NCI-H128 (cell line): ENCODE results near the gene OR7A5.
"Not testable (repeated sequence)": the region's sequence is repeated elsewhere in the genome, so short reads cannot be mapped to it uniquely, and the experiment has no call there.

Source experiments
- DNase-seq: peaks from one replicate; lab custom pipeline; 2025; ENCODE audit not compliant: unreplicated experiment; lab: John Stamatoyannopoulos, UW

The OR7A5 gene

DNA sequence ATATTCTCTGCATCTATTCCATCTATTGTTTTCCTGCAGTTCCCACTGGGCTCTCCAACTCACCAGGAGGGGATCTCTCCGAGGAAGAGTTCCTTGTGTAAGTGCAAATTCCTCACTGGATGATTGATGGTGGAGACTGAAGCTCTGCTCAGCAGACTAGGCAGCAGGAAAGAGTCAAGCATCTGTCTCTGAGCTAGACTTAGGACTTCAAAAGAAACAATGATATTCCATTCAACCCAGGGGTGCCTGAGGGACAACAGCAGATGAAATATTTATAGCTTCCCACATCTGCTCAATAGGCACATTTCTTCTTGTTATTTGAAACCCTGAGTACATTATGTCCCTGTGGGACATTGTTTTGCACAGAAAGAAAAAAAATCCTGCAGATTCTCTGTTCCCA, at the start of gene OR7A5, which contains the start of gene OR7C1:
TSS of gene OR7A5 (minus strand) at position 175 of the 400 bp plus-strand sequence. CDS start 6,944 bp downstream, outside the sequence.
TSS of gene OR7C1 (minus strand) at position 175 of the 400 bp plus-strand sequence. CDS start 35,049 bp downstream, outside the sequence.
- no peak for DNase-seq

DNA sequence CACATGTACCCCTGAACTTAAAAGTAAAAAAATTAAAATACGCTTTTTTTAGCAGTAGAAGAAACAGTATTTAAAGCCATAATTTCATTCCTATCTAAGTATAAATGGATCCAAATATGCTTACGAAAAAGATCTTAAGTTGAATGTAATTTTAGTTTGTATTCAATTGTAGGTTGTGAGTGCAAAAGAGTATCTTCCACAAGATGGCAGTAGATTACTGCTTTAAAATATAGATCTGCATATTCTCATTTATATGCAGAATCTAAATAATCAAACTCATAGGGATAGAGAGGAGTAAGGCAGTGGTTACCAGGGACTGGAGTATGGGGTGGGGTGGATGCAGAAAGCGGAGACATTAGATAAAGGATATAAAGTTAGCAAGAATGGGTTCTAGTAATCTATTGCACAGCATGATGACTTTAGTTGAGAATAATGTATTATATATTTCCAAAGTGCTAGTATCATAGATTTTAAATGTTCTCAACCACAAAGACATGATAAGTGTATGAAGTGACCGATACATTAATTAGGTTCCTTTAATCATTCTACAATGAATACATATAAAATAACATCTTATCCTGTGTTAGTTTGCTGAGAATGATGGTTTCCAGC, 36.7 kb upstream of the OR7A5 start:
- DNase-seq = no peak

- no peak for DNase-seq
Measured at GRCh38 chr19:14868497-14868896, 33.5 kb upstream of the OR7A5 start.

DNA sequence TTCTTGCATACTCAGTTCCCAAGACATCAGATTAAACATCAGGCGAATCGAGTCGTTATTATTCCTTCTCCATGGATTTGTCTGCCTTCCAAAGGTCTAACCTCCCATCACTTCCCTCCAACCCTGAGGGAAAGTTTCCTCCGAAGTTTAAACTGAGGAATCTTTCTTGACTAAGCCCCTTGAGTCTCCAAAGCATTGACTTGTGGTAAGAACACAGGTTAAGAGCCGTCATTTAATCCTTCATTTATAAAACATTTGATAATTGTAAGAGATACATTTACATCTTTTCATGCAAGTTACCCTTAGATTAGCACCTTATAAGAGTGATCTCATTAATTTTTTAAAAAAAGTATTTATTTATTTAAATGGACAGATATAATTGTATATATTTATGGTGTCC, 13.8 kb upstream of the OR7A5 start, which contains the start of gene OR7A10:
TSS of gene OR7A10 (minus strand) at position 101 of the 400 bp plus-strand sequence. CDS start 7,045 bp downstream, outside the sequence.
- DNase-seq = no peak

DNA sequence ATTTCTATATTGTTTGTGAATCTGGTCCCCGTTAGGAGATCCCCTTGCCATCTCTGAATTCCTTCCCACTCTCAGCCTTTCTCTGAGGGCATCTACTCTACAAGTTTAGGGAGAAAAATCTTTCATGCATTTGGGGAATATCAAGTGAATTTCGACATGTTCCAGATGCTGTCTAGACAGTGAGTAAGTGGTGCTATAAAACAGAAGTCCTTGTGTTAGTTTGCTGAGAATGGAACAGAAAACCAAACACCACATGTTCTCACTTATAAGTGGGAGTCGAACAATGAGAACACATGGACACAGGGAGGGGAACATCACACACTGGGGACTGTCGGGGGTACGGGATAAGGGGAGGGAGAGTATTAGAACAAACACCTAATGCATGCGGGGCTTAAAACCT, 8.6 kb upstream of the OR7A5 start:
- no peak for DNase-seq

GRCh38 chr19:14843169-14843568, 8.2 kb upstream of the OR7A5 start:
- DNase-seq = no peak

DNA sequence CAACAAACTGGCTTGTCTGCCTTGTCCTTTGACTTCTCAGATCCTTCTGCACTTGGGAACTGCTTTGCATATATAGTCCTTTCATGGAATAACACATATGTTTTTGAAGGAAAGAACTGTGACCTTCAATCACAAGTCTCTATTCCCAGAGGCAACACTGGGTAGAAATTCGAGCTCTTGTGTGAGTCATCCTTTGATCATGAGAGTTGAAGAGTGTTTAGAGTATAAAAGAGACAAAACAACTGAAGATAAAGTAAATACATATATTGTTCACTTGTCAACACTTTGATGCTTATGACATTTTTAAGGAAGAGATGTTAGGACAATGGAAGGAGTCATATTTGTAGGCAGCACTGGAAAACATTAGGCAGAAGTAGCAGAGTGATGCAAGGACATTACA, 5.2 kb upstream of the OR7A5 start:
- no peak for DNase-seq

DNA sequence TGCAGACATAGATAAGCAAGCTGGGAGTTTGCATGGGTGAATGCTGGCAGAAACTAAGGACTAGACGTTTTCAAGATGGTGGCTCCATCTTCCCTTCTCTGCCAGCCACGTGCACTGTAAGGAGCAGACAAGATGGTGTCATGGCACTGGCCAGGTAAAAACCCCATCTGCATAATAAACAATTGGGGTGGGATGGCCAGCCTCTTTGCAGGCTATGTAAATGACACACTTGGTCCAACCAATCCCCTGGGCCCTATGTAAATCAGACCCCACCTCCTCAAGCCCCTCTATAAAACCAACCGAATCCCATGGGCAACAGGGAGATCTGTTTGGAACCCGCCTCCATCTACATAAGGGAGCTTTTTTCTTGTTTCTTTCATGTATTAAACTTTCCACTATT, 2.4 kb upstream of the OR7A5 start:
- DNase-seq = no peak

DNA sequence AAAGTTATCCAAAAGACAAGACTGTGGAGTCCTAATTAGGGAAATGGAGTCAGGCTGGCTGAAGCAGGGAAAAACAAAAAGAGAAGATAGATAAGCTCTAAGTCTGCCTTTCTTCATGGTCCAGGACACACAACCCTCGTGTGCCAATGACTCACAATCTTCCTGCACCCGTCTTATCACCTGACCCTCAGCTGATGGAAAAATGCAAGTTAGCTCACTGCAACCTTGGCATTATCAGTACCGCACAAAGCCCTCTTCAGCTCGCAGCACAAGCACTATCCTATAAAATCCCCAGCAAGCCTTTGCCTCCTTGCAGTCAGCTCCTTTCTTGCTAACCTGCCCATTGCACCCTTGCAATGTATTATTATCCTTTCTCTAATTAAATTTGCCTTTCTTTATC, 4.3 kb downstream of the OR7A5 start:
- DNase-seq = no peak

- DNase-seq = no peak
Measured at GRCh38 chr19:14826006-14826405, 9.0 kb downstream of the OR7A5 start.

DNA sequence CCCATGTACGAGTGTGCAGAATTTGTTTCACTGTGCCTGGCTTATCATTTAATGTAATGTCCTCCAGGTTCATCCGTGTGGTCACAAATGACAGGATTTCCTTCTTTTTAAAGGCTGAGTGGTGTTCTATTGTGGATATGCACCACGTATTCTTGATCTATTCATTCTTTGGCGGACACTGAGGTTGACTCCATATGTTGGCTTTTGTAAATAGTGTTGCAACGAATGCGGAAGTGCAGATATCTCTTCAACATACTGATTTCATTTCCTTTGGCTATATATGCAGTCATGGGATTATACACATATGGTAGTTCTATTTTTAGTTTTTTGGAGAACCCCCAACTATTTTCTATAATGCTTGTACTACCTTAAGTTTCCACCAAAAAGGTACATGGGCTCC, 13.0 kb downstream of the OR7A5 start:
- no peak for DNase-seq

DNA sequence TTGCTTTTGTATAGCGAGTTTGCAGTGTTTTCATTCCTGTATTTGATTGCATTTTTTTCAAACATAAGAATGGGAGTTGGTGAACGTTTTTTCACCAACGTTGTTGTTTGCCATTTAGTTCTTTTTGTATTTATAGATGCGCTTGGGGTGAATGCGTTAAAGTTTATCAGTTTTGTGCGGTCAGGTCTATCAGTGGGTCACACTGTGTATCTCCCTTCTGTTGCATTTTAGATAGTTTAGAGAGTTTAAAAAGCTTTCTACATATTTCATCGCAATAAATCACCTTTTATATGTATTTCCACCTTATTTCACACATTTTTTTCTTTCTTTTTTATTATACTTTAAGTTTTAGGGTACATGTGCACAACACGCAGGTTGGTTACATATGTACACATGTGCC, 16.4 kb downstream of the OR7A5 start:
- no peak for DNase-seq

- no peak for DNase-seq
Measured at GRCh38 chr19:14817052-14817451, 17.9 kb downstream of the OR7A5 start.

DNA sequence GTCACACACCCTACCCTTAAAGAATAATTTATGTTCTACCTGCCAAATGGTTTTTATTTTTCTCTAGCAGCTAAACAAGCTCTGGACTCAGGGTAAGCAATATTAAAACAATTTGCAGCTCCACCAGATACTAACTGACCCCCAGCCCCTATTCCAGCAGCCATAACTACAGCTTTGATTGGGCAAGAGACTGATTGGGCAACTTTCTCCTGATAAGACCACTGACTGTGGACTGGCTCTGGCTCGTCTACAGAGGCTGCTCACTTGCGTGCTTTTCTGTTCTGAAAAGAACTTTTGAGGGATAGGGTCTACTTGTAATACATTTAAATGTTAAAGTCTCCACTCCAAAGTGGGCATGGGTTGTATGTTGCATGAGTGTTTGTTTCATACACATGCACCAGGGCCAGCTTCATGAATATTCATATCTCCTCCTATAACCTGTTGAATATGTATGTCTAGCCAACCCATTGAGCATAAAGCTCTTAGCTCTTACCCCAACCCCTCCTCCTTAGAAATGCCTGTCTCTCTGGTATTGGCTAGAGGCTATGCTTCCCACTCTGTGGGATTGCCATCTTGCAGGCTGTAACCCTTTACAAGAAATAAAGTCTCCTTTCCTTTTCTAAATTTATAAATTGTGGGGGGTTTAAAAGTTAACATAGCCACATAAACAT, 19.9 kb downstream of the OR7A5 start:
- no peak for DNase-seq

DNA sequence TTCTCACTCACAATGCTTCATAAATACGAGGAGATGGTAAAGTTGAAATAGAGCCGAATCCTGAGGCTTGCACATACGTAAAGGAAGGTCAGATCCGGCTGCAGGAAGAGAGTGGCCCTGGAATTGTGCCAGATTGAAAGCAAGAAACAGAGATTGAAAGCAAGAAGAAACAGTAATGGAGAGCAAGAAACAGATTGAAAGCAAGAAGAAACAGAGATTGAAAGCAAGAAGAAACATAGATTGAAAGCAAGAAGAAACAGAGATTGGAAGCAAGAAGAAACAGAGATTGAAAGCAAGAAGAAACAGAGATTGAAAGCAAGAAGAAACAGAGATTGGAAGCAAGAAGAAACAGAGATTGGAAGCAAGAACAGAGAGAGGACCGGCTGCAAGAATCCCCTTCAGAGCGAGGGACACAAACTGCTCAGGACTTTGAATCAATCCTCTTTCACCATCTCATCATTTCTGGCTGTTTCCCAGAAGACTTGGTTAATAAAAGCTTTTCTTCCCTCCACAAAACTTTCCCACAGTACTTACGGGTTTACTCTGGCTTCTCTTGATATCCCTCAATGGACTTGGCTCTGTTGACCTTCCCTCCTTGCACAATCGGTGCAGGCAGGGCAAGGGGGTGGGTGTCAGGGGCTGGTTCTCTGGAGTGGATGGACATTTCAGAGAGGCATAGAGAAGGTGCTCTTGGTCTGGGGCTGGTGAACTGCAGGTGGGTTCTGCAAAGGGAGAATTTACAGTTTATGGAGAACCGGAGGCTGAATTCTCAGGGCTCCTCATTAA, 25.5 kb downstream of the OR7A5 start:
- DNase-seq = no peak

DNA sequence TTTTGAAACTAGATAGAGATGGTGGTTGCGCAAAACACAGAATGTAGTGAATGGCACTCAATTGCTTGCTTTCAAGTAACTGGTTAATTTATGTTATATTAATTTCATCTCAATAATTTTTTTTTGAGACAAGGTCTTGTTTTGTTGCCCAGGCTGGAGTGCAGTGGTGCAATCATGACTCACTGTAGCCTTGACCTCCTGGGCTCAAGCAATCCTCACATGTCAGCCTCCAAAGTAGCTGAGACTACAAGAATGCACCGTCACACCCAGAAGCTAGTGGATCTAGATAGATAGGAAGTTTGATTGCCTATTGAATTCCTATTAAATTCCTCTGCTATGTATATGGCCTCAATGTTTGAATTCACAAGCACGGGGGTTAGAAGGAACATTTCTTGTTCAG, 30.2 kb downstream of the OR7A5 start:
- no peak for DNase-seq

GRCh38 chr19:14798760-14799159, 36.2 kb downstream of the OR7A5 start:
- no peak for DNase-seq

- DNase-seq = no peak
Measured at GRCh38 chr19:14796021-14796420, 39.0 kb downstream of the OR7A5 start.

DNA sequence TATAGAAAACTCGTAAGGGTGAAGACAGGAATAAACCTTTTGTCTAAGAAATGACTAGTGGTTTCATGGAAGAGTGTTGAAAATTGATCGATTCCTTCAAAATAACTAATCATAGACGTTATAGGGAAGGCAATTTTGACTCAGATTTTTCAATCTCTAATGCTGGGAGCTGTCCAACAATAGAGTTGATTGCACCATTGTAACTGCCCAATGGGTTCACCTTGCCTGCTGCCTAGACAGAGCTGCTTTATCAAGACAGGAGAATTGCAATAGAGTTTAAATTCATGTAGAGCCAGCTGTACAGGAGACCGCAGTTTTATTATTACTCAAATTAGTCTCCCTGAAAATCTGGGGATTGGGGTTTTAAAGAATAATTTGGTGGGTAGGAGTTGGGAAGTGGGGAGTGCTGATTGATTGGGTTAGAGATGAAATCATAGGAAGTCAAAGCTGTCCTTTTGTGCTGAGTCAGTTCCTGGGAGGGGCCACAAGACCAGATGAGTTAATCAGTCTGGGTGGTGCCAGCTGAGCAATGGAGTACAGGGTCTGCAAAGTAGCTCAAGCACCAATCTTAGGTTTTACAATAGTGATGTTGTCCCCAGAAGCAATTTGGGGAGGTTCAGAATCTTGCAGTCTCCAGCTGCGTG, 39.8 kb downstream of the OR7A5 start:
- DNase-seq = no peak

- not testable (repeated sequence) for DNase-seq
Measured at GRCh38 chr19:14792250-14792649, 42.7 kb downstream of the OR7A5 start.

DNA sequence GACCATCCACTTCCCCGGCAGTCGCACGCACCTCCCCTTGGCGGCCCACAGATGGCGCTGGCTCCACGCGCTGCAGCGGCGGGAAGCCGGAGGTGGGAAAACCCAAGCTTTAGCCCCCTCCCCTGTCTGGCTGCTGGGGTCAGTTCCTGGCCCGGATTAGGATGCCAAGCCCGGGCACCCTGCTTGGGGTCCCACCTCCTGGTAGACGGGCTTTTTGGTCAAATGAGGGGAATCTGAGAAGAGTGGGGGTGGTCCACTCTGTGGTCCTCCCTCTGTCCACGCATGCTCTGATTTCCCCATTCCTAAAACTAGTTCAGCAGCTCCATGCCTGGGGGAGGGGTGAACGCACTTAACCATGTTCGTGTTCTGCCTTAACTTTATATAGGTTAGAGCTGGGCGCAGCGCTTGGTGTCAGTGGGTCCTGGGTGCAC, 48.5 kb downstream of the OR7A5 start:
- DNase-seq = no peak
